Thyroid gland (tissue), 4 donors: Measurements from ENCODE around the gene TECPR2. TPM values are rescaled to one million over a fixed set of nuclear protein-coding genes. Genes with fewer than 3 reads are reported as not detected.

Experiments used
- DNase-seq, 2 donors: peaks; one replicate each; pipeline ENCODE4 v3.0.0-alpha.2; 2019
- H3K27ac ChIP-seq, 3 donors: fragments of 200-600 bp; sonication (generic); 1 replicate in 2 of 3; 2 replicates in 1 of 3; pipeline ENCODE4 v1.5.1; 2016 to 2019; ENCODE audit warnings: mild to moderate bottlenecking in 1 of 3, moderate library complexity in 1 of 3
- H3K27me3 ChIP-seq: fragments of 200-600 bp; sonication (generic); one replicate; pipeline ENCODE4 v1.5.1; 2019
- H3K36me3 ChIP-seq, 2 donors: fragments of 200-600 bp; sonication (generic); one replicate each; pipeline ENCODE4 v1.5.1; 2016 to 2019
- H3K4me1 ChIP-seq, 2 donors: fragments of 200-600 bp; sonication (generic); one replicate each; pipeline ENCODE4 v1.5.1; 2017 to 2019
- H3K4me3 ChIP-seq, 3 donors: fragments of 200-600 bp; sonication (generic); replicated peaks in 1 of 3; 1 replicate in 2 of 3; 2 replicates in 1 of 3; pipeline ENCODE4 v1.5.1; 2016; ENCODE audit warnings: mild to moderate bottlenecking in 1 of 3
- H3K9me3 ChIP-seq: fragments of 200-600 bp; sonication (generic); one replicate; pipeline ENCODE4 v1.5.1; 2017
- POLR2A ChIP-seq, 2 donors: fragments of 450-650 bp; IDR thresholded peaks; one replicate each; pipeline ENCODE4 v1.6.1; 2017; ENCODE audit warnings: antibody characterized with exemption in 2 of 2, mild to moderate bottlenecking in 2 of 2, moderate library complexity in 1 of 2
- WGBS, 2 donors: methylation state at CpG; one replicate each; pipeline ENCODE4 v1.1.5; 2017; 5-methylcytosine and 5-hydroxymethylcytosine counted together
- intact Hi-C: fragments of 100-400 bp; cut with DNase I; formaldehyde crosslinking; loops from one replicate; pipeline ENCODE4 v1.15.1; 2023
- total RNA-seq, 4 donors: library from RNA; depleted of rRNA; stranded (reverse); fragments of >200 nt; gene quantifications; one replicate each; pipeline ENCODE4 v1.2.3, GENCODE V29; 2016
- TF ChIP-seq, protein P1 (sequence below), 6 experiments: fragments of 200-600 bp in 3 of 6; fragments of 450-650 bp in 3 of 6; sonication (generic) in 3 of 6; IDR thresholded peaks; one replicate each; pipeline ENCODE4 v1.5.1; 2016 to 2019; ENCODE audit warnings: antibody characterized with exemption in 6 of 6, mild to moderate bottlenecking in 2 of 6, inconsistent platforms in 1 of 6, moderate library complexity in 1 of 6

Gene TECPR2
- total RNA-seq, 4 donors from 2014 or later, result 11.8 to 23.8 (median 19.0) TPM

DNA sequence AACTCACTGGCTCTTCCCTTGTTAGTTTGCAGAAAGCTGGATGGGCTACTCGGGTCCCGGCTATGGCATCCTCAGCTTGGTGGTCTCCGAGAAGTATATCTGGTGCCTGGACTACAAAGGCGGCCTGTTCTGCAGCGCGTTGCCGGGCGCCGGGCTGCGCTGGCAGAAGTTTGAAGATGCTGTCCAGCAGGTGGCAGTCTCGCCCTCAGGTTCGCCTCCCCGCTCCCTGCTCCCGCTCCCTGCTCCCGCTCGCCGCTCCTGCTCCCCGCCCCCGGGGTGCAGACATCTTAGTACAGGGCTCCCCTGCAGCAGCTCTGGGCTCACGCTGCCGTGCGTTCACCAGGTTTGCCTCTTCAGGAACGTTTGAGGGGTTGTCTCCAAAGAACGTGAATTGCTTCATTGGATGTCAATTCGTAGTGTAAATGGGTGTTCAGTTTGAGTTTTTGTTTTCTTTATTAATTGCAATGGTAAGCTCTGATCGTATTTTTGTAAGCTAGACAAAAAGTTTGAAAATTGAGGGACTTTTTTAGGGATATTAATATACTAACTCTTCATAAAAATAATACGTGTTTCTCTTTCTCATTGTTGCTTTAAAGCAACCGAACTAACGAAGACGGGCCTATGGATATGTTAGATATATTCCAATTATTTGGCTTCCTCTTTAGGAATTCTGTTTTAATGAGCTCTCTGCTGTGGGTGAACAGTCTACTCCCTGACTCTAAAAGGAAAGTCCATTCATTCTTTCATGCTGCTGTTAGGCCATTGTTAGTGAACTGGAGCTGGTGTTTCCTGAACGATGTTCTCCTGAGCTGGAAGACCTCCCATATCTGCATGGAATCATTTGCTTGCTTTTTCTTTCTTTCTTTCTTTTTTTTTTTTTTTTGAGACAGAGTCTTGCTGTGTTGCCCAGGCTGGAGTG is 75.5 kb downstream of the TECPR2 start:
- Histone ChIP-seq H3K27me3 (no peaks in the 10 kb centered on the region), H3K4me3 (no peak overlapping the region), H3K36me3 (peaks cover 16 to 19% of the 10 kb centered on the region in 2 donors), H3K4me1 (no peaks in the 10 kb centered on the region), H3K27ac (no peak overlapping the region), H3K9me3 (no peaks in the 10 kb centered on the region)
- WGBS, 2 donors, result 11 to 14% methylated on average over 17 to 20 of the region's 31 CpGs
- DNase-seq, result peak; percentile 87 to 89
- intact Hi-C loops, result loop anchor here (2.0 kb wide), 1 partner anchor 79 kb away; no protein-coding TSS in a partner anchor
- TF ChIP-seq, protein P1, sequence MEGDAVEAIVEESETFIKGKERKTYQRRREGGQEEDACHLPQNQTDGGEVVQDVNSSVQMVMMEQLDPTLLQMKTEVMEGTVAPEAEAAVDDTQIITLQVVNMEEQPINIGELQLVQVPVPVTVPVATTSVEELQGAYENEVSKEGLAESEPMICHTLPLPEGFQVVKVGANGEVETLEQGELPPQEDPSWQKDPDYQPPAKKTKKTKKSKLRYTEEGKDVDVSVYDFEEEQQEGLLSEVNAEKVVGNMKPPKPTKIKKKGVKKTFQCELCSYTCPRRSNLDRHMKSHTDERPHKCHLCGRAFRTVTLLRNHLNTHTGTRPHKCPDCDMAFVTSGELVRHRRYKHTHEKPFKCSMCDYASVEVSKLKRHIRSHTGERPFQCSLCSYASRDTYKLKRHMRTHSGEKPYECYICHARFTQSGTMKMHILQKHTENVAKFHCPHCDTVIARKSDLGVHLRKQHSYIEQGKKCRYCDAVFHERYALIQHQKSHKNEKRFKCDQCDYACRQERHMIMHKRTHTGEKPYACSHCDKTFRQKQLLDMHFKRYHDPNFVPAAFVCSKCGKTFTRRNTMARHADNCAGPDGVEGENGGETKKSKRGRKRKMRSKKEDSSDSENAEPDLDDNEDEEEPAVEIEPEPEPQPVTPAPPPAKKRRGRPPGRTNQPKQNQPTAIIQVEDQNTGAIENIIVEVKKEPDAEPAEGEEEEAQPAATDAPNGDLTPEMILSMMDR (IDR thresholded peaks at IDR 0.05), result peak; percentile 39 to 77 (median 73)
- TF ChIP-seq POLR2A (IDR thresholded peaks at IDR 0.05), result no peak

DNA sequence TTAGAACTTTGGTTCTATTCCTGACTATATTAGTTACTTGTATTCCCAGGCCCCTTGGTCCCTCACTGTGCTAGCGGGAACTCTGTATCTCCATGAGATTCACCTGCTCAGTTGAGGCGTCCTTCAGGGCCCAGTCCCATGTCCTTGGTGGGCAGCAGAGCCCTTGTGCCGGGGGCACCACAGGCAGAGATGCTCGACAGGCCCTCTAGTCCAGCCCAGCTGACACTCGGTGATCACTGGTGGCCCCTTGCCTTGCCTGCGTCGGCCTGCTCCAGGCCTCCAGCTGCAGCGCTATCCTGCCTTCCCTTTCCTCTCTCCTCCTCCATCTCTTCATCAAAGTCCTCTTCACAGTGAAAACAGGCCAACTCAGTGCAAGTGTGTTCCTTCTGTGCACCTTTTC is 76.8 kb downstream of the TECPR2 start:
- intact Hi-C loops, result loop anchor here (2.0 kb wide), 1 partner anchor 77 kb away; no protein-coding TSS in a partner anchor
- no peak overlapping the region for H3K4me3 ChIP-seq
- H3K27ac ChIP-seq, result no peak overlapping the region
- WGBS, 2 donors, result 95 to 98% methylated on average over 8 of the region's 8 CpGs
- H3K4me1 ChIP-seq, result no peaks in the 10 kb centered on the region
- H3K27me3 ChIP-seq, result no peaks in the 10 kb centered on the region
- H3K9me3 ChIP-seq, result no peaks in the 10 kb centered on the region
- TF ChIP-seq, protein P1 (IDR thresholded peaks at IDR 0.05), result no peak
- TF ChIP-seq POLR2A (IDR thresholded peaks at IDR 0.05), result no peak
- peaks cover 28 to 30% of the 10 kb centered on the region in 2 donors for H3K36me3 ChIP-seq
- no peak for DNase-seq

DNA sequence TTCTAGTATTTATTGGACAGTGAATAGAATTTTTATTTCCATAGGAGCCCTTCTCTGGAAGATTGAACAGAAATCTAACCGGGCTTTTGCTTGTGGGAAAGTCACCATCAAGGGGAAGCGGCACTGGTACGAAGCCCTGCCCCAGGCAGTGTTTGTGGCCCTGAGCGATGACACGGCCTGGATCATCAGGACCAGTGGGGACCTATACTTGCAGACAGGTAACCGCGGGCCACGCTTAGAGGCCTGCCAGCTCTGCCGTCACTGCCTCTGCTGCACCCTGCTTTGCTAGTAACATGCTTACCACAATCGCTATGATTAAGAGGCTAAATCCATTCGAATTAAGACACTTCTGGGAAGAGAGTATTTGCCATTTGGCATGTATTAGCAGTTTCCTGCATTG is 77.7 kb downstream of the TECPR2 start:
- no peak for DNase-seq
- Histone ChIP-seq H3K36me3 (peaks cover 27 to 31% of the 10 kb centered on the region in 2 donors), H3K27ac (no peak overlapping the region), H3K4me1 (no peaks in the 10 kb centered on the region), H3K27me3 (no peaks in the 10 kb centered on the region), H3K9me3 (no peaks in the 10 kb centered on the region), H3K4me3 (no peak overlapping the region)
- intact Hi-C loops, result no loop called here
- 95 to 98% methylated on average over 11 of the region's 11 CpGs for WGBS, 2 donors
- TF ChIP-seq, protein P1 (IDR thresholded peaks at IDR 0.05), result no peak

DNA sequence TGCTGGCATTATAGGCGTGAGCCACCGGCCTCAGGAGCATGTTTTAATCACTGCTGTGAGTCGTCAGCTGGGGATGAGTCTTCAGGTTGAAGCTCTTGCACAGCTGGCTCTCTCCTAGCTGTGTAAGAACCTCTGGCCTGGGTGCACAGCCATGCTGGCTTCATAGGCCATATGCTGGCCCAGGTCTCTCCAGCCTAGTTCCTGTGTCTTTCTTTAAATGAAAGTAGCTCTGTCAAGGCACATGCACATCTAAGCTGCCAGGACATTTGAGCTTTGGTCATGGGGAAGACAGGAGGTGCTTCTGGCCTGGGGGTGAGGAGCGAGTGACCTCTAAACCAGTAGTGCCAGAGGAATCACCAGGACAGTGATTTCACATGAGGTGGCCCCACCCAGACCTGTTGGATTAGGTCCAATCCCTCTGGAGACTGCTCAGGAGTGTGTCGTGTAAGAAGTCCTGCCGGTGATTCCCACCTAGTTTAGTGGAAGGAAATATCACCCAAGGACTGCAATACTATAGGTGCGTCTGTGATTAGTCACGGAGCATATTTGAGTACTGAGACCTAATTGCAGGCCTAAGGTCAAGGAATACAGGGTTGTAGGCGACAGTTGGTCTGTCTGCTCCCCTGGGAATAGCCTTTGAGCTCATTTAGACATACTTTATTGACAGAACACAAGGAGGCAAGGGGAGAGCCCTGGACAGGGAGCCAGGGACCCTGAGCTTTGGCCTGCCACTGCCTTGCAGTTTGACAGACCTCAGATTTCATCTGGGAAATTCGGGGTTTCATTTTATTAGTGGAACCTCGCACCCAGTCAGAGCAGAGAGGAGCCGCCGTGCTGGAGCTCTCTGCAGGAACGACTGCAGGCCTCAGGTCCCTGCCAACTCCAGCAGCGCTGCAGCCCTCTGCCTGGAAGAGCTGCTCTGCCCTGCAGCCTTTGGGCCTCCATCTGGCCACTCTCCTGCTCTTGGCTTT is 79.8 kb downstream of the TECPR2 start:
- H3K27me3 ChIP-seq, result no peaks in the 10 kb centered on the region
- H3K4me1 ChIP-seq, result no peaks in the 10 kb centered on the region
- no peak for DNase-seq
- H3K27ac ChIP-seq, result no peak overlapping the region
- 90 to 93% methylated on average over 11 to 15 of the region's 15 CpGs for WGBS, 2 donors
- intact Hi-C loops, result no loop called here
- no peak overlapping the region for H3K4me3 ChIP-seq
- TF ChIP-seq, protein P1 (IDR thresholded peaks at IDR 0.05), result no peak
- no peak for TF ChIP-seq POLR2A (IDR thresholded peaks at IDR 0.05)
- H3K9me3 ChIP-seq, result no peaks in the 10 kb centered on the region
- H3K36me3 ChIP-seq, result peaks cover 36 to 41% of the 10 kb centered on the region in 2 donors
